NCI-H128 (cell line): ENCODE measurements around the gene C2orf76.
"Not testable (repeated sequence)": the region's sequence is repeated elsewhere in the genome, so short reads cannot be mapped to it uniquely, and the experiment has no call there.

ENCODE experiments used
- DNase-seq: peaks from one replicate; lab custom pipeline; 2025; ENCODE audit not compliant: unreplicated experiment; lab: John Stamatoyannopoulos, UW

C2orf76 gene

DNA sequence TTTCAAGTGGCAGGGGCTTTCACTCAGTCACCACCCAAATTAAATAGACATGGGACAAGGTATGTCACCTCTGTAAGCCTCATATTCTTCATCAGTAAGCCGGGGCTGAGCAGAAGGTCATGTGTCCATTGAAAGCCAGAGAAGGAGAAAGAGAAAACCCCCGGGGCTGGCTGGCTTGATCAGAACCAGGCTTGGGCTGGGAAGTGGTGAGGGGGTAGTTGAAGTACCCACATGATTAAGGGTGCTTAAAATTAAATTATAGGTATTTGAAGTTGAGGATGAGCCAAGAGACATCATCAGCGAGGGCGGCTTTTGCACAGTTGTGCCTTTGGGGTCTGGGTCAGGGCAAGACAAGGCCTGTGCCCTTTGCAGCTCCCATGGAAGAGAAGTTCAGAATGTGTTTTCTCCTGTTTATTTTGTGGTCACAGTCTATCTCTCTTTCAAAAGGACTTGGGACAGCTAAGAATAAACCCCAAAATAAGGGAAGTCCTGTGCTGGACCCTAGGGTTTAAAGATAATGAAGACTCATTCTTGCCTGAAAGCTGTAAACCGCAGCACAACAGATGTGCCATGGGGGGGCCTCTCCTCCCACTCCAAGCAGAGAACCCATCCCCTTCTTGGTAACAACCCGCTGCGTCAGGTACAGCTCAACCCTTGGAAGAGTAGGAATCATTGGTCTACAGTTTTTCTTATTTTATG, 10.8 kb upstream of the C2orf76 start:
- DNase-seq = no peak

DNA sequence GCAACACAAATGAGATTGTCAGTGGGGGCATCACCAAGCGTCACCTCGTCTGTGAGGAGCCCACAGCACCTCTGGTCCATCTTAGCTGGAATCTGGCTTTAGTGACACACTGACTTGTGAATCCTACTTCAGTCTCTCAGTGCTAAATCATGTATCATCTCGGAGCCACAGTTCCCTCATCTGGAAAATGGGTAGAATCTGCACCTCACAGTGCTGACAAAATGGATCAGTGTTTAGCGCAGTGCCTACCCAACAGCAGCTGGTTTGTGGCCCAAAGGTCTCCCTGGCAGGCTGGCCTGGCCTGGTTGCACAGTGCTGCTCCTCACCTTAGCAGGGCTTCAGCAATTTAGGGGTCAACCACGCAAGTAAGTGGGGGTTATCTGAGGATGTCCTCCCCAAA, 10.2 kb upstream of the C2orf76 start:
- DNase-seq = no peak

DNA sequence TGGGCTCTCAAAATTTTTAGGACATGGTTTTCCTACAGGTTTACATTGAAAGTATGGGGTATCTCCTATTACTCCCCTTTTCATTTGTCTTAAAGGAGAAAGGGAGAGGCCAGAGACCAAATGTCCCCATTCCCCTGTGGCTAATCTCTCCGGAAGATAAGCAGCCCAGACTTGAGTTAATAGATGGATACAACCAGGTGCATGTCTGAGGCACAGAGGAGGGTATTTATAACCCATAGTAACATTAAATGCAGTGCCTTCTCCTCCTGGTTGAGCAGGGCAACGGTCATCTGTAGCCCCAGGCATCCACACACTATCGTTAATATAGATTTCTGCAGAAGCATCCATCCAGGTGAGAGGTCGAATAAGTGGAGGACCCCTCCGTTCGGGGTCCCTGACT, 9.8 kb upstream of the C2orf76 start:
- not testable (repeated sequence) for DNase-seq

DNA sequence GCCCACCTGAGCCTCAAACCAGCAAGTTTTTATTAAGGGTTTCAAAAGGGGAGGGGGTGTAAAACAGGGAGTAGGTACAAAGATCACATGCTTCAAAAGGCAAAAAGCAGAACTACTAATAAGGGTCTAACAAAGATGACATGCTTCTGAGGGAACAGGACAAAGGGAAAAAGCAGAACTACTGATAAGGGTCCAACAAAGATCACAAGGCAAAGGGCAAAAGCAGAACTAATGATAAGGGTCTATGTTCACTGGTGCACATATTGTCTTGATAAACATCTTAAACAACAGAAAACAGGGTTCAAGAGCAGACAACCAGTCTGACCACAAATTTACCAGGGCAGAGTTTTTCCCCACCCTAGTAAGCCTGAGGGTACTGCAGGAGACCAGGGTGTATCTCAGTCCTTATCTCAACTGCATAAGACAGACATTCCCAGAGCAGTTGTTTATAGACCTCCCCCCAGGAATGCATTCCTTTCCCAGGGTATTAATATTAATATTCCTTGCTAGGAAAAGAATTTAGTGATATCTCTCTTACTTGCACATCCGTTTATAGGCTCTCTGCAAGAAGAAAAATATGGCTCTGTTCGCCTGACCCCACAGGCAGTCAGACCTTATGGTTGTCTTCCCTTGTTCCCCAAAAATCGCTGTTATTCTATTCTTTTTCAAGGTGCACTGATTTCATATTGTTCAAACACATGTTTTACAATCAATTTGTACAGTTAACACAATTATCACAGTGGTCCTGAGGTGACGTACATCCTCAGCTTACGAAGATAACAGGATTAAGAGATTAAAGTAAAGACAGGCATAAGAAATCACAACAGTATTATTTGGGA, 7.5 kb upstream of the C2orf76 start:
- DNase-seq = not testable (repeated sequence)

DNA sequence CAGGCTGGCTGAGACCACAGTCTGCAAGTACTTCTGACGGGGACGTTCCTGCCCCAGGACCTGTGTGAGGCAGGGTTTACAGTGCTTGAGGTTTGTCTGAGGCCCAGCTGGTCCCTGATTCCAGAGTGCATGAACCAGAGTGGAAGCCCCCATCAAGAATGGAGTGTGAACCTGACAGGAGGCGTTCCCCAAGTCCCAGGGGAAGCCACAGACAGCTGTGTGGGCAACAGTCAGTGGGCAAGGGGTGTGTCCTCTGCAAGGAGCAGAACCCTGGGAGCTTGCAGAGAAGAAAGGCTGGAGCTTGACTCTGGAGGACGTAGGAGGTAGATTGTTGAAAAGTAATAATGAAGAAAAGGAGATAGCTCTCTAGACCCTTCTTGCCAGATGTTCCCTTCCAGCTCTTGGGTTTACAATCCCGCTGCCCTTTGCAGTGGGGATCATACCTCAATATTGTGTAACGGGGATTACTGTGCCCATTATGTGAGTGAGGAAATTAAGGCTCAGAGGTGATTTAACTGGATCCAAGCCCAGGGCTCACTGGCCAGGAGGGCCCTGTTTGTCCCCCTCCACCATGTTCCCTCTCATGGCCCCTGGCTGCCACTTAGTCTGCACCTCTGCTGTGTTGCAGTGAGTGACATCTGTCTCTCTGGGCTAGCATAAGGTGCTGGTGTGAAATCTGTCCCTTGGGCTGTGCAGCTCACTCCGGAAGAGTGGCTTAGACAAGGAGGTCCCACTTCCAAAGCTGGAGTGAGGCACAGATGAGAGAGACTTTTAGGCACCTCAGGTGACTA, 6.3 kb upstream of the C2orf76 start:
- DNase-seq = no peak

DNA sequence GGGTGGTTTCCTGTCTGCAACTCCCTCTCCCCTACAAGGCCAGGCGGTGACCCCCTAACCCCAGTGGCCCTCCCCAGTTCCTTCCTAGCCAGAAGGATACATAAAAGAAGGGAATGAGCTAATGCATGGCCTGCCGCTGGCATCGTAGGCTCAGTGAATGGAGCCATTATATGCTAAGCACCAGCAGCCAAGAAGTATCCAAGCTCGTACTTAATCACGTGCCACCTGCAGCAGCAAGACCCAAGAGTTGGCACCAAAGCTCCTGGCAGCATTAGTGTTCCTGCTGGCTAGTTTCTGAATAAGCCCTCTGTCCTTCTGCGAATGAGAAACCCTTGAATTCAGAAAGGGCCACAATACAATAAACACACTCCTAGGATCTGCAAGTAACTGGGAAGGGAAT, 4.5 kb upstream of the C2orf76 start:
- no peak for DNase-seq

DNA sequence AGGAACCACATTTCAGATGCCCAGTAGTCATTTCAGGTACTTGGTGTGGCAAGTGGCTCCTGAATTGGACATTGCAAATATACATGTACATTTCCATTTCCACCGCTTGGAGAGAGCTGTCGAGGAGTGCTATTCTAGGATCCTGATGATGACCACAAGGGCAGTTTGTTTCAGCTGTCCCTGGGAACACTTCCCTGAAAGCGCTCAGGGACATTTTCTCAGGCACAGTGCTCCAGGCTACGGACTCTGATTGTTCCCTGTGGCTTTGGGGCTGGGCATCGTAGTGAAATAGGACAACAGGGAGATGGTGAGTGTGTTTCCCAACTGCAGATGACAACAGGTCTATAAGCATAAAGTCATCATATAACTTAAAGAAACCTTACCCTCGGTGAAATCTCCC, 3.2 kb upstream of the C2orf76 start:
- DNase-seq = no peak

DNA sequence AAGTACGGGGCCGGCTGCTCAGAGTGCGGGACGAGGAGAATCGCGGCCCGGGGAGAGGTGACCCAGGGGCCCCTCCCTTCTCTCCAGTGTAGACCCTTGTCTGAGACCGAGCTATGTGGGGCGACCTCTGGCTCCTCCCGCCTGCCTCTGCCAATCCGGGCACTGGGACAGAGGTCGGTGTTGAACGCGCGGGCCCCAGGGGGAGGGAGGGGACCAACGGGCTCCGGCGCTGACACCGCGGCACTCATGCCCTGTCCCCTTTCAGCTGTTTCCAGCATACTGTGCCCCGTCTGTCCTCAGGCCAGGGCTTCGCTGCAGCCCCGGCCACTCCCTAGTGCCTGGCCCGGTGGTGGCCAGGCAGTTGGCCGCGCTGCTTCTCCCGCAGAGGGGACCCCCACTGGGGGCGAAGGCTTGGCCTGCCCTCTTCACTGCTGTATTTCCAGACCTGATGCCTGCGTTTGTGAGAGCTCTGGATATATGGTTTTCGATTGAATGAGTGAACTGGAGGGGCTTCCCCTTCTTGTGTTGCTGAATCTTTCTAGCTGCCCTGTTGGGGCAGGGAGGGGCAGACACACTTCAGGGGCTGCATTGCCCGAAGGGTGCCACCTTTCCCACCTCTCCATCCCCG, 952 bp upstream of the C2orf76 start:
- DNase-seq = no peak

DNA sequence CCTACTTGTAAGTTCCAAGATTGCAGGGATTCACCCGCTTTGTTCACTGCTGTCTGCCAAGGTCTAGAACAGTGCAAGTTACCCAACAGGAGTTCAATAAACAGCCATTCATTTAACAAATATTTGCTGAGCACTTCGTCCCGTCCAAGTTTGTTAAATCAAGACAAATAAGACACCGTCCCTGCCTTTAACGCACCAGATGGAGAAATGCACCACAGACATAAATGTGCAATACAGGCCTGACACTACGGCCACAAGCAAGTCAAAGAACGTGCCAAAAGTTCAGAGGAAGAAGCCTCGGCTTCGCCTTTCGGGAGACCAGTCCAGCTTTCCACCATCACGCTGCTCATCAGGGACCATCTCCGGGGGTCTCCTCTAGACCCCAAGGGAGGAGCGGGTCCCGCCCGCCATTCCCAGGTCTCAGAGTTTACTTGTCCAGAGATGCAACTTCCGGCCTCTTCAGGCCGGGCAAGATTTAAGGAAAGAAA, 429 bp downstream of the C2orf76 start:
- no peak for DNase-seq

DNA sequence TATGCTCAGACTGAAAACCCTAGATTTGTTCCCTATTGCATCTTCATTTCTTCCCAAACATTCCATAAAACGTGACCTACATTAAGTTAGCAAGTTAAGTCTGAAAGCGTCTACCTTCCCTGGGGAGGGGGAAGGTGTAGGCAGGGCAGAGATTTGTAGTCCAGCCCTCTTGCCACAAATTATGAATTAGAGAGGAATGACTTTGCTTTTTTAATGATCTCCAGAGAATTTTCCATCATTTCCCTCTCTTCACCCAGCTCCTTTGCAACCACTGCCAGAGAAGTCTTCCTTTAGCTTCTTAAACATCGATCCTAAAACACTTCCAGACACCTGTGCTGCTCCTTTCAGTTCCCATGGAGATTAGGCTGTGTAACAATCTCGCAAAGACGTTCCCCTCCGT, 1.2 kb downstream of the C2orf76 start:
- DNase-seq = no peak

DNA sequence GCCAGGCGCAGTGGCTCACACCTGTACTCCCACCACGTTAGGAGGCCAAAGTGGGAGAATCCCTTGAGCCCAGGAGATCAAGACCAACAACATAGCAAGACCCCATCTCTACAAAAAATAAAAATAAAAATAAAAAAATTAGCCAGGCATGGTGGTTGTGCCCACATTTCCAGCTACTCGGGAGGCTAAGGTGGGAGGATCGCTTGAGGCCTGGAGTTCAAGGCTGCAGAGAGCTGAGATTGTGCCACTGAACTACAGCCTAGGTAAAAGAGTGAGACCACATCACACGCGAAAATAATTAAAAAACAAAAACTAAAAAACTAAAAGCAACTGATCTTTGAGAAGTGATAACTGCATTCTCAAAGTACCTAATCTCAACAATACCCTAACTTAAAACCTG, 1.8 kb downstream of the C2orf76 start:
- no peak for DNase-seq

DNA sequence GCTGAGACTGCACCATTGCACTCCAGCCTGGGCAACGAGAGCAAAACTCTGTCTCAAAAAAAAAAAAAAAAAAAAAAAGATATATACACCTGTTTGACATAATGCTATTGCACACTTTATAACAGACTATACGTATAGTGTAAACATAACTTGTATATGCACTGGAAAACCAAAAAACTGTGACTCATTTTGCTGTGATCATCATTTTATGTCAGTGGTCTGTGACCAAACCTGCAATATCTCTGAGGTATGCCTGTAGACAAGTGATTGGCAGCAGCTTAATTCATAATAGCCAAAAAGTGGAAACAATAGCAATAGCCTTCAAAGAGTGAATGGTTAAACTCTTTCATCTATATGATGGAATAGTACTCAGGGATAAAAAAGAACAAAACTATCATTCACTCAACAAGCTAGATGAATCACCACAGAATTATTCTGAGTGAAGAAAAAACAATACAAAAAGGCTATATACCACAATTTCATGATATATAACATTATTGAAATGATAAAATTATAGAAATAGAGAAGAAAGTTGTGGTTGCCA, 6.1 kb downstream of the C2orf76 start:
- DNase-seq = no peak

DNA sequence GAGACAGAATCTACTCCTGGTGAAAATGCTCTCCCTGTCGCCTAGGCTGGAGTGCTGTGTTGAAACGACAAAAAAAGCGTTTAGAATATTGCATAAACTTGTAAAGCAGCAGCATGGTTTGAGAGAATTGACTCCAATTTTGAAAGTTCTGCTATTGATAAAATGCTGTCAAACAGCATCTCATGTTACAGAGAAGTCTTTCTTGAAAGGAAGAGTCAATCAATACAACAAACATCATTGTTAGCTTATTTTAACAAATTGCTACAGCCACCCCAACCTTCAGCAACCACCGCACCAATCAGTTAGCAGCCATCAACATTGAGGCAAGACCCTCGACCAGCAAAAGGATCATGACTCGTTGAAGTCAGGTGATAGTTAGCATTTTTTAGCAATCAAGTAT, 6.9 kb downstream of the C2orf76 start:
- DNase-seq = no peak

DNA sequence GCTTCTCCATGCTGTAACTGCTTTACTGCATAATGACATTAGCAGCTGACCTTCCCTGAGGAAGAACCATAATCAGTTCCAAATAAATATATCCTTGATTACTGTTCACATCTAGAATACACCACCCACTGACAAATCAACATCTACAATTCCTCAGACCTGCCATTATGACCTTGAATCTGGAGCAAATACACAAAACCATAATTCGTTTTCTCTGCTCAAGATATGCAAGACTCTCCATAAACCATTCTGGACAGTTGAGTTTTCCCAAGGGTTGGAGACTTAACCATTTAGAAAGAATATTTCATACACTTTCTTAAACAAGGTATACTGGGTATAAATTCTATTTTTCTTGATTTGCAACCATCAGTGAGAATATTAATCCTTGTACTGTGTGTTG, 11.8 kb downstream of the C2orf76 start:
- DNase-seq = no peak

DNA sequence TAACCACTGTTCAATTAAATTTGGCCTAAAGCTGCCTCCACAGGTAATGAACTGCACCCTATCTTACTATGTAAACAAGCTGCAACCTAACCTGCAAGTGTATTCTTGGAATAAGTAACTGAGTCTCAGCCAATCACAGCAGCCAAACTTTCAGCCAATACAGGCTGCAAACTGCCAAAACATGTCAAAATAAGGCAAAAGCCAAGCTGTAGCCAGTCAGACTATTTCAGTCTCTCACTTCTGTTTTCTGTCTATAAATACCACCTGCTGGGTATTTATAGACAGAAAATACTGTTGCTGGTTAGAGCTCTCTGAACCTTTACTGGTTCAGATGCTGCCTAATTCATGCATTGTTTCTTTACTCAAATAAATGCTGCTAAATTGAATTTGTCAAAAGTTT, 14.3 kb downstream of the C2orf76 start:
- DNase-seq = no peak

DNA sequence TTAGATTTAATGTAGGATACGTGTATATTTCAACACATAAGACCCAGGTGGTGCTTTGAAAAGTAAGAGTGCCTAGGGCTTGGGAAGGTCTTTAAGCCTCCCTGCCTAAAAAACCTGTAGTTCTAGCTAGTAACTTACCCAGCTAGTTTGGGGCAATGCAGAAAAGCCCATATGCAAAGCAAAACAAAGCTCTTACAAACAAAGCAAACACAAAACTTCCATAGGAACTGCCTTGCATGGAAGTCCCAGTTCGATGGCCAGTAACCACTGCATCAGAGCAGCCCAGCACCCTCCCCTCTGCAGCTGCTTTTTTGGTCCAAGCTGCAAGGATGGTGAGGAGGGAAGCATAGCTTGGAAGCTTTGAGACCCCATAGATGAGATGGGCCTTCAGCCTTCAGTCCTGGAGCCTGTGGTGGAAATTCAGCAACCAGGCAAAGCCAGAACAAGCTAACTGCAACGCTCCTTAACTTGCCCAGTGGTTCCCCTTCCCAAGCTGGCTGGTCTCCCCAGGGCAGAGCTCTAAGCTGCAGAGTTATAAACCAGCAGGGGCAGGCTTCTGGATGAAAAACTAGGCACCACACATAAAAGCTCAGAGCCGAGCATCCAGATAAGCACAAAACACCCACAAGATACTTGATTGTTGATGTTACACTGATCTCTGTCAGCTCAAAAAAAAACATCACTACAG, 16.2 kb downstream of the C2orf76 start:
- no peak for DNase-seq

DNA sequence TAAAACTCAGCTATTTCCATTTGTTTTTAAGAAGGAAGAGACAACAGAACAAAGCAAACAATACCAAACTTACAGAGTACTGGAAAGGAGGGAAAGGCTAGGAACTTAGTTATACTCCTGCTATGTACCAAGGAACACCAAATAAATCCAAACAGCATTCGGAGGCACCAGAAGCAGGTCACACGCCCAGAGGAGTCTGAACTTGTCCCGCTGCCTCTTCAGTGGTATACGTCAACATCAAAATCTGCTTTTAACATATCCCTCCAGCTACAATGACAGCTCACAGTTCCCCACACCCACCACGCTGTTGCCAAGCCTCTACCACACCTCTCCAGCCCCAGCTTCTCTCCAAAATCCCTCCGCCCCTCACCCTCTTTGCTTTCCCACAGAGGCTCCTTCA, 17.3 kb downstream of the C2orf76 start:
- DNase-seq = no peak

DNA sequence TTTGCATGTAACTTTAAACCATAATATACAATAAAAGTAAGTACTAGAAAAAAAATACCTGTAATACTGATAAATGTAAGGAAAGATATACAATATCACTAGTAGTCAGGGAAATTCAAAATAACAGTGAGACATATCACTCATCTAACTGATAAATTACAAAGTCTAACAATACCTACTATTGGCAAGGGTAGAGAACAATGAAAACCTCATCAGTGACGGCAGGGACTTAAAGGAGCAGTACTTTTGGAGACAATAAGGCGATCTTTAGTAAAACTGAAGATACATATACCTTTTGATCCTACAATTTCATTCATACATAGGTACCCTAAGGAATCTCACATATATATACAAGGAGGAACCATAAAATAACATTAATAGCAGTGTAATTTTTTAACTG, 24.9 kb downstream of the C2orf76 start:
- DNase-seq = no peak

DNA sequence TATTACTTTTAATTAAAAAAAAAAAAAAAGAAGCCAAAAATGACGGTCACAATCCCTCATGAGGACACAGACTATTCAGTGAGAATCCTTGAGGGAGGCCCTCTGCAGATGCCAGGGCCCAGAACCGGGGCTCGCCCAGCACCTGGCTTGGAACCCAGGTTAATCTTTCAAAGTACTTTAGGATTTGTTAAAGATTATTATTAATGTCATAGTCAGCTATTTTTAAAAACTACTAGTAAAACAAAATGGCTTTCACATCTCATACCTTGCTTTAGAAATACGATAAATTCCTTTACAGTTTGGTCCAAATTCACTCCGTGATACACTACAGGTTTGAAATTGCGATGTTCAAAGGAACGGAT, 27.1 kb downstream of the C2orf76 start:
- no peak for DNase-seq

DNA sequence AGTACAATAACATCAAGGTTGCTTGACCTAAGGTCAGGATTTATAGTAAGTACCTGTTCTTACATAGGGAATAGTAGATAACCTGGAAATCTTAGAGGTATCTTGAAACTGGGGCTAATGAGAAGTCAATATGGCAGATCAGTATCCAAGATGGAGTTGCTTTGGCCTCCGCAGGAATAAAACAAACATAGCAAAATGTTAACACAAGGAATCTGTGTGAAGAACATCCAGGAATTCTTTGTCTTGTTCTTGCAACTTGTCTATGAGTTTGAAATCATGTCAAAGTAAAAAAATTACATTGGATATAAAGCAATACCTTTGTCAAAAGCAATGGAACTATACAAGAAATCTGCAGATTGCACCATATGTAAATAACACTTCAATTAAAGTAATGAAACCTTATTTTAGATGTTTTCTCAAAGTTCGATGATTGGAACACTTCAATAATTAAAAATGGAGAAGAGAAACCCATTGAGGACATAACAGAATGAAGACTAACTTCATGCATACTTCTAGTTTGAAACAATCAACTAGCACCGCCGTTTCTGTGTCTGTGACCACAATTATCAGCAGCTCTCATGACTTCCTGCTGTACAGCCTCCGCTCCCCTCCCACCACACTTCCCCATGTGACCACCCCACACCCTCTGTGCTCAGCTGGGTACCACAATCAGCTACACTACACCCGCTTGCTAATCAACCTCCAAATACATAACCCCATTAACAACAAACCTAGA, 27.6 kb downstream of the C2orf76 start:
- DNase-seq = no peak
